HTR-8/SVneo (cell line): ENCODE measurements around the gene SH3RF3.

Experiments
- DNase-seq: peaks from one replicate; pipeline ENCODE4 v3.0.0; 2011; ENCODE audit warnings: low spot score, mixed read lengths; ENCODE audit not compliant: insufficient read length
- FAIRE-seq: peaks from 2 replicates; lab custom pipeline; 2011; peaks lifted over from hg19 to GRCh38; lab: Jason Lieb, UNC

The SH3RF3 gene

DNA sequence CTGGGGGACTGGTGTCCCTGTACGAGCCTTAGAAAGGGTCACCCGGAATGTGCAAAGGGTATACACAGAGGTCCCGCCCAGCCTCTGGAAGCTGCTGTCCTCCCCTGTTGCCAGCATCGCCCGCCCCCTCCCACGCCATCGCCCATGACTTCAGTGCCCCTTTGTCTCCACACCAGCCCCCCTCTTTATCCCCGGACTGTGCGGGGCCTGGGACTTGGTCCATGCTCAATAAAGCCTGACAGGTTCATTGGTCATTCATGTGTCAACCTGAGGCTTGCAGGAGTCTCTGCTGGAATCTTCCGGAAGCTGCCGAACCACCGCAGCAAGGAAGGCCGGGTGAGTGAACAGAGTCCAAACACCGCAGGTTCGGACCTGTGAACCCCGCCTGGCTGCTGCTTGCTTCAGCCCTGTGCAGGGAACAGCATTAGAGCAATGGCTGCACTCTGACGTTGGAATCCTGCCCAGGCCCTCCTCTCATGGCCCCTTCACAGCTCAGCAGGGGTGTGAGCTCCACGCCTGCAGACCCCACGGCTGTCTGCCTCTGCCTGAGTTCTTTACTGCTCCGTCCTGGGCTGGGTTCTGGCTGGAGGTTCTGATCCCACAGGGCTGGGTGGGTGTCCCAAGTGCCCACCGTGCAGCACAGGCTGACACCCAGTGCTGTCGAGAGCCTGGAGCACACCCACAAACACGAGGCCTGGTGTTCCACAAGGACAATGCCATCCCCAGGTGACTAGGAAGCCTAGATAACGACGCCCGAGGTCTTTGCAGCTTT, 388.3 kb downstream of the SH3RF3 start:
- DNase-seq = no peak
- no peak for FAIRE-seq

DNA sequence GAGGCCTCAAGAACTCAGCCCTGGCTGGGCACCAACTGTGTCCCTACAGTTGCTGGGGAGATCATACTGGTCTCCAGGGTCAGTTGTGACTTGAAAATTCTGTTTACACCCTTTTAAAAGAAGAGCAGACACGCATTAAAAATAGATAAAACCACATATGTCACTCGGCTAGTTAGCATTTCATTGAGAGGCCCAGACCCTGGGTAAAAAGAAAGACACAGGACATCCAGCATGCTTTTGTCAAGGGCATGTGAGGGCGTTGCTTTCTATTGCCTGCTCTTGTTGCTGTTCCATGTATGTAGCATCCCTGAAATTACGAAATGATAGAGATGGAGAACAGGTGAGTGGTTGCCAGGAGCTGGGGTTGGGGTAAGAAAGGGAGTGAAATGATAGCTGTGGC, 390.5 kb downstream of the SH3RF3 start:
- FAIRE-seq = no peak

DNA sequence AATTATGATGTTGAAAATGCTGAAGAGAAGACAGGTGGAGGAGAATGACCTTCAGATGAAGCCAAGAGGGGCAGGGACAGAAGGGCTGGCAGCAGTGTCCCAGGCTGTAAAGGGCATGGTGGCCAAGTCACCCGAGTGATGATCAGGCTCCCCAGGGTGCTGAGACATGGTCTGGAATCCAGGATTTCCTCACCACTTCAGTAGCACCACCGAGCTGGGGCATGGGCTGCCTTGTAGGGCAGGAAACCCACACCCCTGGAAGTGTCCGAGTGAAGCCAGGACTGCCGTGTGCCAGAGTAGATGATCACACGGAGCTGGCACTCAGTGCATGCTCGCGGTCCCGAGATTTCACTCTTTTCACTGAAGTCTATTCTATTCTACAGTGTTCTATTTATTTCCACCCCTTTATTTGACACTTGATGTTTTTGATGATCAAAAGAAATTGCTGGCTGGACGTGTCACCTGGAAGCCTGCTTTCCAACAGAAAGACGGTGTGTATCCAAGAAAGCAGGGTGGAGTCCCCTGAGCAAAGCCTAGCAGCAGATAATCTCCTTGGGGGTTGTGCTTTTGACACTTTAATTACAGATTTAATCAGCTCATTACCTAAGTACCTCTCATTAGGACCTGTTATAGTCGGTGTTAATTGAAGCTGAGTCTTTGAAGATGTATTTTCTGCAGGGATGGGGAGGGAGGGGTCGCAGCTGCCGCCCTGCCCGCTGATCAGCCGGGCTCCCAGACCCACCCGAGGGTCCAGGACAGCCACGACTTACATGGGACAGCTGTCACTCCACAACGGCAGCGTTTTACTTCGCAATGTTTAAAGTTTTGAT, 392.4 kb downstream of the SH3RF3 start:
- DNase-seq (no peak), FAIRE-seq (no peak)

More for the DNA sequence above, 390.5 kb downstream of the SH3RF3 start:
- DNase-seq = no peak

DNA sequence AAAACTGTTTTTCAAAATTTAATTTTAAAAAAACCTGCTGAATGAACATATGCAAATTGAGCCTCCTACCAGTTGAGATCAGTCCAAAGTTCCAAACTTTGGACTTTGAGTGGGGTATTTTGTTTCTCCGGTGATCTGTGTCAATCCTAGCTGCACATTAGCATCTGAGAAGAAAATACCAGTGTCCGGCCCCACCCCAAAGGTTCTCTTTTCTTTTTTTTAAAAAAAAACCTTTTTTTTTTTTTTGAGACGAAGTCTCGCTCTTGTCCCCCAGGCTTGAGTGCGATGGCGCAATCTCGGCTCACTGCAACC, 393.0 kb downstream of the SH3RF3 start:
- FAIRE-seq (no peak), DNase-seq (no peak)

DNA sequence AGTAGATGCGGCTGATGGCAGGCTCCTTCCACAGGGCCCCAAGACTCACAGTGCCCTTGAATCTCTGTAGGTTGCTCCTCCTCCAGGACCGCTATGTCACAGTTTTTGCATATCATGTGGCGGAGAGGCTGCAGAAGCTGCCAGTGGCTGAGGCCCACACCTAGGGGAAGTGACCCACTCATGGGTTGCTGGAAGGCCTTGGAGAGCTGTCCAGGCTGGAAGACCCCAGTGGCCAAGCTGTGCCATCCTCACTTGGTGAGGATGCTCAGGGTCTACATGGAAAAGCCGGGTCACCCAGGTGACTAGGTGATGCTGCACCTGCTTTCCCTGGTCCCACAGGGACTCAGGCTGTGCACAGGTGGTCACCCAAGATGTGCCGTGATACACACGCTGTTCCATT, 394.1 kb downstream of the SH3RF3 start:
- DNase-seq (no peak), FAIRE-seq (no peak)

DNA sequence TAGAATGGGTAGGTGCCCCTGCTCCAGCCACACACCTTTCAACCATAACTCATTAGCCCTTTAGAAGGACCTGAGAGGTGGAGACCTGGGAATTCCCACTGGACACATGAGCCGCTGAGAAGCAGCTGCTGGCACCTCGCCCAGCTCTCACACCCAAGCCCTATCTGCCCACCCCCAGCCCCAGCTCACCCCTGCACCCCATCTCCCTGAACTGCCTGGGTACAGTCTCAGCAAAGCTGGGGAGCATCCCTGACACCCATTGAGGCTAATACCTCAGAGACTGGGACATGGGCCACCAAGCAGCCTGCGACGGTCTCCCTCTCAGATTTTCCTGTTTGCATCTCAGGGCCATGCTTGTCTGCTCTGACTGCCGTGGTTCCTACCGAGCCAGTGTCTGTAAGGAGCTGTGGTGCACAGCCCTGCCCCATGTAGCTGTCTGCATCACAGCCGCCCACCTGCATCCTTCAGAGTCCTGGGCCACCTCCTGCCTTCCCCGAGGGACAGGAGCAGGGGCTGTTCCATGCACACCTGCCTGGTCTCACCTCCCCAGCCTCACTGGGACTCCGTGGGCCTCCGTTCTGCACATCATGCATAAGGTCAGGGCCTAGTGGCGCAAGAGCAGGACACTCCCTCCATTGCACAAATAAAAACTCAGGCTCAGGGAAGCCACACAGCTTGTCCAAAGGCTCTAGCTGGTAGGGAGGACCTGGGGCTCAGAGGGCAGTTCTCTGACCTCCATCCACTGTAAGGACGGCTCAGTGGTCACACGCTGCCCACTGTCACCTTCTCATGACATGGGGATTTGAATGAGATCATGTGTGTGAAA, 394.7 kb downstream of the SH3RF3 start:
- no peak for FAIRE-seq

DNA sequence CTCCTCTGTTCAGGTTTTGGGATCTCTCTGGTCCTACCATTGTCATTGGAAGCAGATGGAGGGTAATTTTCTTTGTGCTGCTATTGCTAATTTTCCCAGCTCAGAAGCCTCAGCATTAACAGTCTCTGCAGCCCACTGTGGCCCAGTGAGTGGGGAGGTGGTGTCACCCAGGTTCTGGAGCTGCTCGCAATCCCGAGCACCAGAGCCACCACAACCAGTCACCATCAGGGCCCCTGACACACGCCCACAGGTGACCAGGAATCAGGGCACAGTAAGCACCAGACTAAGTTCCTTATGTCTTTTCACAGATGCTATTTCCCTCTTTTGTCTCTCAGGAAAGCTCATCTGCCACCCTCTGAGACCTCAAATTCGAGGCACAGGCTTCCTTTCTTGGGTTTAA, 396.8 kb downstream of the SH3RF3 start:
- FAIRE-seq = no peak
- no peak for DNase-seq

More for the DNA sequence above, 394.7 kb downstream of the SH3RF3 start:
- no peak for DNase-seq

DNA sequence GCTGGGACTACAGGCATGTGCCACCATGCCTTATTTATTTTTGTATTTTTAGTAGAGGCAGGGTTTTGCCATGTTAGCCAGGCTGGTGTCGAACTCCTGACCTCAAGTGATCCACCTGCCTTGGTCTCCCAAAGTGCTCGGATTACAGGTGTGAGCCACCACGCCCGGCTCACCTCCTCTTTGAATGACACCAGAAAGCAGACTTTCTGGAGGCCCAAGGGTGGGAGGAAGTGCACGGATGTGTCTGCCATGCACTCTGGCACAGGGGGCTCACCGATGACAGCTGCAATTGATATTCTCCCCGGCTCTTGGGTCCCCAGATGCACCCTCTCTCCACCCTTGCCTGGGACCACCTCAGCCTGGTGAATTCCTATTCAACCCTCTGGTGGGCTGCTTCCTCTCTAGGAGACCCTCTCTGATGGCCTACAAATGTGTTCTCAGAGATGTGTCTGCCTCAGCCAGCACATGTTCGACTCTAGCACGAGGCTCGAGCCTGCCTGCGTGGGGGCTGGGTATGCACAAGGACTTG, 397.5 kb downstream of the SH3RF3 start:
- DNase-seq = no peak
- no peak for FAIRE-seq

DNA sequence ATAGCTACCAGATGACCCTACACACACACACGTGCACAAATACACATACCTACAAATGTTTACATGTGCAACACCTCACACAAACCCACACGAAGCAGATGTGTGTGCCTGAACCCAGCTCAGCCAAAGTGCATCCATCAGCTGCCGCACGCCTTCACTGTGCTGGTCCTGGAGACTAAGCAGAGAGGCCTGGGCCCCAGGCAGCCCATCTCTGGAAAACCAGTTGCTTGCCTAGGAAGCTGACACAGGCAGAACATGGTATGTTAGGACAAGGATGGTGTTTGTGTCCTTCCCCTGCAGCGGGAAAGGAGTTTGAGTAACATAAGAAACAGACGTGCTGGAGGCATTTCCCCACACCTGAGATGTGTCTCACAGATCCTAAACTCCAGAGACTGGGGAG, 398.1 kb downstream of the SH3RF3 start:
- FAIRE-seq (peak; percentile 51), DNase-seq (no peak)

DNA sequence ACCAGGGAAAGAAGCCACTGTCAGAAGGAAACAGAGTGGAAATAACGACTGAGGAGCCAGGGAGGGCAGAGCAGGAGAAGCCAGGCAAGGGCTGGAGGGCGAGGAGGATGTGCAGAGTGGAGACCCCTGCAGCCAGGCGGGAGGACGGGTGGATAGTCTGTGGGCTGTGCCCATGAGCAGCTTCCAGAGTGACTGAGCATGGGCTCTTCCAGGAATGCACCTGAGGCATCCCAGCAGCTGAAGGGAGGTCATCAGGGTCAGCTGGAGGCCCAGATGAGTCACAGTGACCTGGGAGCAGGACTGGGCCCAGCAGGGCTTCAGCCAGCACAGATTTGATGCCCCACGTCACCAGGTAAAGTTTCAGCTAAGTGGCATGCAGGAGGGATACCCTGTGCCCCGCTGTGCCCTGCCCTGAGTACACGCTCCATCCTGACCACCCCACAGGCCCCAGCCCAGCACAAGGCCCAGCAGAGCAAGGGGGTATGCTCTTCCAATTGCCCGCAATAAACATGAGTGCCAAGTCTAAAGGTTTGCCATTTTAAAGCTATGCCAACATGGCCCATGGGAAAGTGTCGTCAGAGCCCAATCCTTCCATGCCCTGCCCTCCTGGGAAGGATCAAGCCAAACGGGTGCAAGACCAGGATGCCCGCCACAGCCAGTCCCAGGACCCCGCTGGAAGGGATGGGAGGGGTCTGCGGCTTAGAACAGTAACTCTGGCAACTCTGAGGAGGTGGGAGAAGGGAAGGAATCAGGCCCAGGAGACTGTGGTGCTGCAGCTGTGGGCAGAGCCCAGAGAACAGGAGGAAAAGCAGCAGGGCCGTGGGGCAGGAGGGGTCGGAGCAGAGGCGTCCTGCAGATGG, 399.1 kb downstream of the SH3RF3 start:
- DNase-seq (no peak), FAIRE-seq (no peak)

DNA sequence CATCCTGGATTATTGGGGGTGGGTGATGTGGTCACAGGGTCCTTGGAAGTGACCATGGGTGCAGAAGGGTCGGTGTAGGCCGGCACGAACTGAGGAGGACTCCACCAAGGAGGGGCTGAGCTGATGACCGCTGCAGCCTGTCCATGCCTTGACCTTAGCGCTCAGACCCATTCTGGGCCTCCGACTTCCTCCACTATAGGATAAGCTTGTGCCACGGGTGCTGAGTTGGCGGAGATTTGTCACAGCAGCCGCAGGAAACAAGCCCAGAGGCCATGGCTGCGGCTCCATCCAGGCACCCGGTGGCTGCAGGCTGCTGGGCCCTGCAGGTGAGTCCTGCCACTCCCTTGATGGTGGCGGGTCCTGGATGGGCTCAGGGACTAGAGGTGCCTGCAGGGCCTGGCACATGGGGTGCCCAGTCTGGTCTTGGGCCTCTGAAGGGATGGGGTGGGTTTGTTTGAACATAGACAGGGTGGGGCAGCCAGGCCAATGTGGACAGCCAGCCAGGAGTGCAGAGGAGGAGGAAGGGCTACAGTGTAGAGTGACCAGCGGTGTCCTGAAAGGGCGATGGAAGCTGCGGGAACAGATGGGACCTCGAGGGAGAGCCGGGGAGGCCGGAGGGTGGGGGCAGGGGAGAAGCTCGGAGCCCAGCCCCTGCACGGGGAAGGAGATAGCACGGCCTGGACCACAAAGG, 400.0 kb downstream of the SH3RF3 start:
- FAIRE-seq (no peak), DNase-seq (no peak)

DNA sequence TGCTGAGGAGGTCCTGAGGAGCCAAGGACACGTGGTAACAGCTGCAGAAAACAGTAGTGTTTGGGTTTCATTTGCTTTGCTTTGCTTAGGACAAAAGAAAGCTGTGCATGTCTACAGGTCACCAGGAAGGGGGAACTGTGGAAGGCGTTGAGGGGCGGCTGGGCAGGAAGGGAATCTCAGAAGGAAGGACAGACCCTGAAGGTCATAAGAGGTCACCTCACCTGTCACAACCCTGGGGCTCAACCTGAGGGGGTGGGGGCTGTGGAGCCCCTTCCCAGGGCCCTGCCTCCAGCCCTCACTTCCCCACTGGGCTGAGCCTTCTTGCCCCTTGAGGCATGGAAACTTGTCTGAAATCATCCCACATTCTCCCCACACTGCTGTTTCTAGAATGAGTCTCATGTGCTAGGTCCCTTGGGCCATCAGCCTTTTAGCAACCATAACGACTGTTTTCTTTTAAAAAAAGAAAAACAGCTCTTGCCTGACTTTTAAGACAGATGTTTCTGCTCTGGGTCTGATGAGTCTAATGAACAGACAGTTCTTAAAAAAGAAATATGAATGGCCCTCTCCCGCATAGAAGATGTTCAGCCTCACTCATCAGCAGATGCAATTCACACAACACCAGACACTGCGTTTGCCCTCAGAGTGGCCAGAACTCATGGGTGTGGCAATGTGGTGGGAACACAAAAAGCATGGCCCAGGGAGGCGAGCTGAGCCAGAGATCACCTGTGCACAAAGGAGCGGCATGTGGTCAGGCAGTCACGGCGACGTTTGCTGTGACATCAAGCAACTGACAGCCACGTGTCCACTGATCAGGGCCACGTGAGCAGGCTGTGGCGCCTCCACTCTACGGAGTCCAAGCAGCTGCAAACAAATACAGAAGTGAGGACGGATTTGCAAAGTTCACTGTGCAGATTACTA, 400.8 kb downstream of the SH3RF3 start:
- no peak for FAIRE-seq
- no peak for DNase-seq

DNA sequence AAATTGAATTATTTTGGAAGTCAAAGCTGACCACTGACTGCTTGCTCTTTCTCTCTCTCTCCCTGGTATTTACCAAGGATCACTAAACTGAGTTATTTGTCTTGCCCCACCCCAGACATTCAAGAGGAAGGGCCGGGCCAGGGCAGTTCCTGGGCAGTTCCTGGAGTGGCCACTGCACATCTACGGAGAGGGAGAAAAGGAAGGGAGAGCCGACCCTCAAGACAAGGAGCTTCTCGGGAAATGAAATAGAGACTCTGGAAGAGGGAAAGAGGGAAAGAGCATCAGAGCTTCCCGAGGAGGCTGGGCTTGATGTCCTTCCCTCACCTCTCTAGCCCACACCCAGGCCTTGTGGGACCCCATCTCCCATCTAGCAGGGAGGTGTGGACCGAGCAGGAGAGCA, 401.7 kb downstream of the SH3RF3 start:
- no peak for FAIRE-seq

DNA sequence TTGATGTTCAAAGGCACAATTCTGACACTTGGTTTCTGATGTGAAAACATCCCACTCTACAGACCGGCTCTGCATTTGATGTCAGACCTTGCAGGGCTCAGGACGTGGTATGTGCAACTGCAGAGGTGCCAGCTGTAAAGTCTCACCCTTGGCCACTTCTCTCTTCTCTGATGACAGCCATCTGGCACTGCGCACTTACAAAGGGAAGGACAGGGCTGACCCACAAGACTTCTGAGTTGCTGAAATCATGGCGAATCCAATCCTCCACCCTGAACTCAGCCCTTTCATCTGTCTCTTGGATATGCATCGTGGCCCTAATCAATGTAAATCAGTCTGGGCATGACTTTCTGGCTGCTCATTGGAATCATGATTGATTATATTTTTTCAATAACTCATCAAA, 402.2 kb downstream of the SH3RF3 start:
- no peak for DNase-seq
- no peak for FAIRE-seq

More for the DNA sequence above, 401.7 kb downstream of the SH3RF3 start:
- DNase-seq = no peak

DNA sequence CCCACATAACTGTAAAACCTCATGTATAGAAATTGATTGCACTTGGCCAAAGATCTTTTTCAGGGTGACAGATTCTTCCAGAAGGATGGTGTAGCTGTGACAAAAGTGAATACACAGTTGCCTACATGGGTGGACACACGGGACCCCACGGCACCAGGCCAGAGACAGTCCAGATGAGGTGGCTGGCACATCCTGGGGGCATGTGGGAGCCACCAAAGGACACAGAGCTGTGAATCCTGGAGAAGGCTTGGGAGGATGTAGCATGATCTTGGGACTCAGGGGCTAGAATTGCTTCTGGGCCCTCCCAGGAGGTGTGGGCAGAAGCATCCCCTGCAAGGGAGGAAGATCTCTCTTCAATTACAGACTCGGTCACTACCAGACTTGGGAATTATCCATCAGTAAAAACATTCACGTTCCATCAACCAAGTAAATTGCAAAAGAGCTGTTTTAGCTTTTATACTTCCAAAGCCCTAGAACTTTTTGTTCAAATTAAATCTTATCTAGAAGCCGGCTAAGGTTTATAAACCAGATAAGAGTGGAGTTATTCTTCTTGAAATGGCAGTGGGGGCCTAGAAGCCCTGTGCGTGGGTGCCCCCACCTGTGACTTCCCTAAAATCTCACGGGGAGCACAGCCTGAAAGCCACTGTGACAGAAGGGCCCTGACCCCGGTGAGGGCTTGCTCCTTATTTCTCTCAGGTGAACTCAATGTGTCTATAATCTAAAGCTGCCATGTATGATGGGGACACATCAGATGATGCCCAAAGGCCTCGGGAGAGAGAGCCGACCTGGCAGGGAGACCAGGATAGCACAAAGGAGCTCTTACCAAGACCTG, 403.1 kb downstream of the SH3RF3 start:
- no peak for FAIRE-seq

DNA sequence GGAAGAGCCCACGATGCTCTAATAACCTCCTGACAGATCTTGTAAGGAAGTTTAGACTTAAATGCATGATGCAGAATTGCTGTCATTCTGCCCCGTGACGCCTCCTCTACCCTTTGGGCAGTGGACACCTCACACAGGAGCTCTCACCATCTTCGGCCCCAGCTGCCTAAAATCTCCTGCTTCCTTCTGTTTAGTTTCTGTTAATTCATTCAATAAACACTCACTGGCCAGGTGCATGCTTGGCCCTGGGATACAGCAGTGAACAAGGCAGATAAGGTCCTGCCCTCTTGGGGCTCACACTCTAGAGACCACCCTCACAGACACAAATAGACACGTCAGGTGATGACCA, 403.7 kb downstream of the SH3RF3 start:
- FAIRE-seq (no peak), DNase-seq (no peak)

More for the DNA sequence above, 403.1 kb downstream of the SH3RF3 start:
- no peak for DNase-seq

DNA sequence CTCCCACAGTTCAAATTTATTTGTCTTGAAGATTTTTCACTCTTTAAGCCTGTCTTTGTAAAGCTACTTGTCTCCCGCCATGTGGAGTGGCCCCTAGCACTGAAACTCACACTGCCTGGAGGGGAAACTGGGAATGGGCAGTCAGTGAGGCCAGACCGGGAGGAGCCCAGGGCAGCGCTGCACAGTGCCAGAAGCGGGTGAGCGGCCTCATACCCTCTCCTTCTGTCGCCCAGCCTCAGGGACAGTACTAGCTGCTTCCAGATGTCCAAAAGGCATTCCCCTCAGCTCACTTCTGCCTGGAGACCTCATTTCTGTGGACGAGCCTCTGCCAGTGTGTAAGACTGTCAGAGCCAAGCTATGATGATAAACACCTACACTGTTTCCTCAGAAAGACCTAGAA, 404.8 kb downstream of the SH3RF3 start:
- DNase-seq (no peak), FAIRE-seq (no peak)
